Astrocyte (in vitro differentiated cells and primary cell): ENCODE data around the gene CALCR.

Experiments
- CTCF ChIP-seq: IDR thresholded peaks from 2 replicates; pipeline ENCODE4 v1.5.1; 2011; ENCODE audit warnings: low read depth, mild to moderate bottlenecking, inconsistent platforms, low read length, moderate library complexity; ENCODE audit not compliant: insufficient read depth
- EZH2 ChIP-seq: IDR thresholded peaks from 2 replicates; pipeline ENCODE4 v1.6.1; 2012; ENCODE audit warnings: mild to moderate bottlenecking, low read length, inconsistent platforms; ENCODE audit not compliant: insufficient read depth

DNA sequence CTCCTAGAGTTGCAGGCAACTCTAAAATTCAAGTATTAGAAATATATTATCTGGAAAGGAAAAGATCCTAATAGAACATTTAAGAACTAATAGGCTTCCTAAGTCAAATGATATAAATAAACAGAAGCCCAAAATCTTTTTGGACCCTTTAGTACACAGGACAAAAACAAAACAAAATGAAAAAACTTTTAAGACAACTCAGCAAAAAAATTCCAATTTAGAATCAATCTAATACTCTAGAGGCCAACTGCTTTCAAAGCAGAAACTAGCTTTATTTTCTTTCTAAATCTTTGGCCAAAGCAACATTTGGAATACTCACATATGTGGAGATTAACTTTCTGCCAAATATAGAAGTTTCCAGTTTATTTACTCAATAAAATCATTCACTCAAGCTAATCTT lies 65.2 kb downstream of the CALCR start:
- TF ChIP-seq CTCF (no peak), EZH2 (no peak)
